ENCODE measurements around the gene SCTR. TPM values are rescaled to one million over a fixed set of nuclear protein-coding genes. Genes with fewer than 3 reads are reported as not detected.

The SCTR gene
- total RNA-seq: 0.43 TPM
- long read RNA-seq, partial matches to known transcripts: 0 of 2 reads
- long read RNA-seq, other reads (novel, unspliced or antisense): 2 of 2 reads

GRCh38 chr2:119523952-119524694, at the start of gene SCTR:
TSS of gene SCTR (minus strand) at chr2:119524483. CDS start at chr2:119524226, 257 bp downstream.
- intact Hi-C loops (cut with DNase I): no loop called here
- no peak for DNase-seq
- ATAC-seq (ENCODE audit: poor library complexity): peak; percentile 71

DNA sequence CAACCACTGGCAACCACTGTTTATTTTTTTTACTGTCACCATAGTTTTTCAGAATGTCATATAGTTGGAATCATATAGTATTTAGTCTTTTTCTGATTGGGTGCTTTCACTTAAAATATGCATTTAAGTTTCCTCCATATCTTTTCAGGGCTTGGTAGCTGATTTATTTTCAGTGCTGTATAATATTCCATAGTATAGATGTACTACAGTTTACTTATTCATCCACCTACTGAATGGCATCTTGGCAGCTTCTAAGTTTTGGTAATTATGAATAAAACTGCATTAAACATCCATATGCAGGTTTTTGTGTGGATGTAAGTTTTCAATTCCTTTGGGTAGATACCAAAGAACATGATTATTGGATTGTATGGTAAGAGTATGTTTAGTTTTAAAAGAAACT, 43.0 kb upstream of the SCTR start:
- ATAC-seq (ENCODE audit: poor library complexity): no peak
- intact Hi-C loops (cut with DNase I): no loop called here
- DNase-seq: no peak

GRCh38 chr2:119565481-119565880, 41.2 kb upstream of the SCTR start:
- intact Hi-C loops (cut with DNase I): no loop called here
- no peak for ATAC-seq (ENCODE audit: poor library complexity)
- no peak for DNase-seq

GRCh38 chr2:119553687-119554344, 29.5 kb upstream of the SCTR start:
- DNase-seq: no peak
- intact Hi-C loops (cut with DNase I): no loop called here
- no peak for ATAC-seq (ENCODE audit: poor library complexity)

DNA sequence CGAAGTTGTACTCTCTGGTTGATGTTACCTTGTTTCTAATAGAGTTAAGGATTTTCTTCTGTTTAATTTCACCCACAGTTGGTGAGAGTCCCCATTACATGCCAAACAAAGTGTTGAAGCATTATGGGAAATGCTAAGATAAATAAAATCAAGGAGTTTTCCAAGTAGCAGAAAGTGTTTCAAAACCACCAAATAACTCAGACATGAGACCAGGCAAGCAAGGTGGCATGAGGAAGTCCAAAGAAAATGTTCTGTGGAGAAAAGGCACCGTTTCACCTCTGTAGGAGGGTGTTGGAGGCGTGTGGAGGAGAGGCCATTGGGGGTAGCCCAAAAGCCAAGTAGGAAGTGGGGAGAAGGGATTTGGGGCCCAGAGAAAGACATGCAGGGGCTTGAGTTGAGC, 28.6 kb upstream of the SCTR start:
- no peak for DNase-seq
- ATAC-seq (ENCODE audit: poor library complexity): no peak
- intact Hi-C loops (cut with DNase I): no loop called here

DNA sequence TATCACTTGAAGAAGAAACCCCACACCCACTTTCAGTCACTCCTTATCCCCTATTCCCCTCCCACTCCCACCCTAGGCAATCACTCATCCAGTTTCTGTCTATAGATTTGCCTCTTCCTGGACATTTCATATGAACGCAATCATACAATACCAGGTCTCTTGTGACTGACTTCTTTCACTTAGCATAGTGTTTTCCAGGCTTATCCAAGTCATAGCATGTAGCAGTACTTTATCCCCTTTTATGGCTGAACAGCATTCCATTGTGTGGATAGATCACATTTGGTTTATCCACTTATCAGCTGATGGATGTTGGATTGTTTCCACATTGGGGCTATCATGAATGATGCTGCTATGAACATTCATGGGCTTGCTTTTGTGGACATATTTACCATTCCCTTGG, 26.6 kb upstream of the SCTR start:
- no peak for ATAC-seq (ENCODE audit: poor library complexity)
- intact Hi-C loops (cut with DNase I): no loop called here
- no peak for DNase-seq

DNA sequence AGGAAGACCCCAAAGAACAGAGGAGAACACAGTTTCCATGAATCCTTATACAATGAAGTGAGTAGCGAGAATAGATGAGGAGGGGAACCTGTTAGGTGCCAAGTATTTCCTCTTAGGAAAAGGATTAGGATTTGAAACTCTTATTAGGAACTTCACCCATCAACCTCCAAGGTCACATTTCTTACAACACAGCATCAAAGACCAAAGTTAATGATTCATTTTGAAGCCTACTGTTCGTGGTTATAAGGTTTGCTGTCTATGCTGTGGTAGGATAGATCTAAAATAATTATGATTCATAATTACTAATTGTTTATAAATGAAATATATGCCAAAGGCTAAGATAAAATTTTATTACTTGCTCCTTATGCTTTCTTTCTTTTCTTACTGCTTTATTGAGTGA, 26.1 kb upstream of the SCTR start:
- no peak for DNase-seq
- intact Hi-C loops (cut with DNase I): no loop called here
- ATAC-seq (ENCODE audit: poor library complexity): no peak

DNA sequence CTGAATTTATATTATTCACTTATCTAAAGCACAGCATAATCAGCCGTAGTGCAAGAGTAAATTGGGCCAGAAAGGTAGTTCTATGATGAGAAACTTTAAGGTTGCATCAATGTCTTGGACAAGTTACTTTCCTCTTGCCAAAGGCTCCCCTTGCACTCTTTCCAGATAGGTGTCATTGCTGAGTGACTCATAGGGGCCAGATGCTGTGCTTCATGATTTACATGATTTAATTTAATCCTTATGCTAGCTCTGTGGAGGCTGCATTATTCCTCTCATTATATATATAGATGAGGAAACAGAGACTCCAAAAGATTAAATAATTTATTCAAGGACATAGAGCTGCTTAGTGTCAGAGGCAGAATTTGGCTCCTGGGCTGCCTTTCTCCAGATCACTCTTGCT, 25.0 kb upstream of the SCTR start:
- ATAC-seq (ENCODE audit: poor library complexity): no peak
- no peak for DNase-seq
- intact Hi-C loops (cut with DNase I): no loop called here

DNA sequence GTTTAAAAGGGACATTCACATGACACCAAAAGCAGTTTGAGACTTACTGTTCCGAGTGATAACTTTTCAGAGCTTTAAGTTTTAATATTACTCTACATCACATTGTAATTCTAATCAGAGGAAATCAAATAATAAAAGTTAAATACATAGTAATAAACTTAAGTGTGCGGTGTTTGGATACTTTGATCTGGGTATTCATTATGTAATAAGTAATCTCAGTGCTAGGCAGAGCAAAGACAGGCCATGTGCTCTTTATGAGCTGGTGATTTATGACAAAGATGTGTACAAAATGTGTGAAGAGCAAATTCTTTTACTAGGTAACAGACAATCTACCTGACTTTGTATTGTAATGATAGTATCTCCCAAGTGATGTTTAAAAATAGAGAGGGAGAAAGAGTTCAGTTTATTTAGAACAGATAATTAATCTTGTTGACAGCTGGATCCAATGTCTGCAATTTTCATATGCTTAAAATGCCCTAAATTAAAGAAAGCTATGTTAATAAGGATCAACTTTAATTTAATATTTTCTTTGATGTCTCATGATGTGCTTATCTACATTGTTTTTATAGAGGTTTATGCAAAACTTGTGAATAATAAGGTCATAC, 24.3 kb upstream of the SCTR start:
- intact Hi-C loops (cut with DNase I): no loop called here

GRCh38 chr2:119546447-119546767, 22.1 kb upstream of the SCTR start:
- intact Hi-C loops (cut with DNase I): no loop called here
- ATAC-seq (ENCODE audit: poor library complexity): no peak
- no peak for DNase-seq

More for the DNA sequence above, 24.3 kb upstream of the SCTR start:
- no peak for DNase-seq
- ATAC-seq (ENCODE audit: poor library complexity): no peak

- no peak for ATAC-seq (ENCODE audit: poor library complexity)
- intact Hi-C loops (cut with DNase I): no loop called here
- no peak for DNase-seq
These were observed 21.6 kb upstream of the SCTR start for GRCh38 chr2:119545754-119546446.

GRCh38 chr2:119544939-119545475, 20.7 kb upstream of the SCTR start:
- intact Hi-C loops (cut with DNase I): no loop called here
- DNase-seq: no peak
- no peak for ATAC-seq (ENCODE audit: poor library complexity)

DNA sequence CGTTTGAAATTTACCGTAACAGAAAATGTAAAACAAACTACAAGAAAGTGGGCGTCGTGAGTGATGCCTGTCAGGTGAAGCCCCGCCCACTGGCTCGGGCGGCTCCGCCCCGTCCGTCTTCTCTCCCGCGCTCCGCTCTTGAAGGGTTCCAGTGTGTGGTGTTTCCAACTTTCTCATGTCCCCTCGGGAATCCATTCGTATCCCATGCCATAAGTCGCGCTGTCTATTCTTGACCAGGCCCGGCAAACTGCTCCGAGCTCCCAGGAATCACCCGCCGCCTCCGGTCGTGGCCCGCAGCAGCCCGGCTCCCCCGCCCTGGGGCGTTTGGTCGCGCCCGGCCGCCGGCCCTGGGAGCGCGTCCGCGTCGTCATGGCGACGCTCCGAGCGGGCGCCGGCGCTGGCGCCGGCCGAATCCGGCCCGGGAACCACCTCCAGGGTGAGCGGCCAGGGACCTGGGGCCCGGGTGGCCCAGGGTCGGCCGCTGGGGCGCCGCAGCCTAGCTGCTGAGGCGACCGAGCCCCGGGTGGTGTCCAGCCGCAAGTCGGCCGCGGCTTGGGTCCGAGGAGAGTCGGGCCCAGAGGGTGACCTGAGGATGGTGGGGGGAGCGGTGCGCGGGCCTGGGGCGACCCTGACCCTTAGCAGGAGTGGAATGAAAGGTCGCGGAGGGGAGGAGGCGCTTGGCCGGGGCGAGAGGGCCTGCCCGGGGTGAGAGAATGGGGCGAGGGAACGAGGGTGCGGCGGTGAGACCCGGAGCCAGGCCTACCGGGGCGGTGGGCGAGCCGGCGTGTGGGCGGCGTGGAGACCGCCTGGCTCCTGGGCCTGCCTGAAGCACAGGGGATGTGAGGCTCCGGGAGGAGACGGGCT, 20.0 kb upstream of the SCTR start, which contains the start of gene CFAP221:
Gene CFAP221, plus strand, starts transcription at position 375 of the 864 bp plus-strand sequence. CDS start 1,683 bp downstream, outside the sequence.
- intact Hi-C loops (cut with DNase I): no loop called here
- ATAC-seq (ENCODE audit: poor library complexity): peak; percentile 99
- peak; percentile 84 for DNase-seq

GRCh38 chr2:119541476-119541875, 17.2 kb upstream of the SCTR start:
- DNase-seq (no peak), ATAC-seq (ENCODE audit: poor library complexity) (no peak)
- intact Hi-C loops (cut with DNase I): no loop called here

DNA sequence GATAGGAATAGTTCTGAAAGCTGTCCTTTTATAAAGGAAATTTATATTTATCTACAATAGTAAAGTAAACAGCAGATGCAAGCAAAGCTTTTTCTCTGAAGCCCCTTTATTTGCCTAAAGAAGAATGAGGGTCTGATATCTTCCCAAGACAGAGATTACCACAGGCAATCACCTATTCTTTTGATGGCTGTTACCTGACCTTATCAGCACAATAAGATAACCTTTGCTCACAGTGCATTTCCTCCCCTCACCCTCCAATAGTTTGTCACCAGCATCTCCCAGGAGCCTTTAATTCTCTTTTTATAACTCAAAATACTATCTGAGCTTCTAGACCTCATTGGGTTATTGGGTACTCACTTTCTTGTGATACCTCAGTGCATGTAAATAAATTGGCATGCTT, 13.5 kb upstream of the SCTR start:
- intact Hi-C loops (cut with DNase I): no loop called here
- ATAC-seq (ENCODE audit: poor library complexity) (no peak), DNase-seq (no peak)

DNA sequence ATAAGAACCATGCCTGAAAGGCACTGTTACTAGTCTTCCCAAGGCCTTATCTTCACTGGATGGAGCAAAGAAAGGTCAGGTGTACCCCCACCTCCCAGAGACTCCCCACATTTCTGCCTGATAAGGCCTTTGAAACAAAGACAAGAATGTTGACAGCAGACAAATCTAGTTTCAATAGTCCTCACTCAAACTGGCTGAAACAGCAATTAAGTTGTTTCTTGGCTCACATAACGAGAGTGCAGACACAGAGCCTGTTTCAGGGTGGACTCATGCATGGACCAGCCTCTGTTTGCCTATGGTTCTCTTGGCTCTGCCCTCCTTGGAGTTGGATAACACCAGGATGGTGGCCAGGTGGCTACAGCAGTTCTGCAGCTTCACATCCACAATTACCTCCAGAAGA, 12.4 kb upstream of the SCTR start:
- intact Hi-C loops (cut with DNase I): no loop called here
- ATAC-seq (ENCODE audit: poor library complexity) (no peak), DNase-seq (no peak)

DNA sequence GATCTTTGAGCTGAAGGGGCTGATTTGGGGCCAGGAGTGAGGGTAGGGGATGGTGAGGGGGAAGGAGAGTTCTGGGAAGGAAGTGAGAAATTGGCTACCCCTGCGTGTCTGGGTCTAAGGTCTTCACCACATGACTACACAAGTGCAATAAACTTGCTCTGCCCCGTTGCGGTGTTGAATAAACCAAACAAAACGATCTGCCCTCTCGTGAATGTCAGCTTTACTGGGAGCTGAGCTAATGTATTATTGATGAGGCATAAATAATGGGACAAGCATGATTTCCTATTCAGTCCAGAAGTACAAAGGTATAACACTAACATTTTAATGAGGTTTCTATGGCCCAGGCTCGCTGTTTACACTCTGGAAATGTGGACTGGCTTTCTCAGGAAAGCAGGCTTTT, 11.9 kb upstream of the SCTR start:
- ATAC-seq (ENCODE audit: poor library complexity) (no peak), DNase-seq (no peak)
- intact Hi-C loops (cut with DNase I): no loop called here

DNA sequence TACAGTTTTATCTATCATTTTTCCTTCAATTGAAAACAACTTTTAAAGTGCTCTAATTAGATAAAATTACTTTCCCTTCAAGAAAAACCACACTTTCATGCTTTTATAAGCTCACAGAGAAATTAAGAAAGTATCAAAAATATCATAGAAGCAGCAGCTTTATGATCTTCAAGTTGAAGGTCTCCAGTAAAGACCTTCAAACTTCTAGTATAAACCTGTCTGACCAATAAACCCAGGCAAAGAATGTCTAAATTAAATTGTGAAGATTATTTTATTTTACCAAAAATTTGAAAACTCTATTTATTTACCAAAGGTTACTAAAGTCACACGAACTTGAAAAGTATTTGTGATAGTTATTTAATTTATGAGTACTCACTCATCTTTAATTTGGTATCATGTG, 9.3 kb upstream of the SCTR start:
- no peak for ATAC-seq (ENCODE audit: poor library complexity)
- no peak for DNase-seq
- intact Hi-C loops (cut with DNase I): no loop called here
